Spleen (tissue), 11 donors: ENCODE measurements around the gene FETUB. TPM values are rescaled to one million over a fixed set of nuclear protein-coding genes. Genes with fewer than 3 reads are reported as not detected.

Experiments used
- DNase-seq: peaks from one replicate; pipeline ENCODE4 v3.0.0-alpha.2; 2020
- H3K27ac ChIP-seq, 8 donors: fragments of 200-600 bp; sonication (generic) in 7 of 8; 1 replicate in 4 of 8; 2 replicates in 4 of 8; pipeline versions ENCODE4 v1.5.0 to v1.8.0; 2016 to 2021; ENCODE audit warnings: inconsistent platforms in 4 of 8, mild to moderate bottlenecking in 4 of 8, moderate library complexity in 1 of 8
- H3K27me3 ChIP-seq, 7 donors: fragments of 200-600 bp; sonication (generic) in 6 of 7; replicated peaks in 1 of 7; 1 replicate in 4 of 7; 2 replicates in 3 of 7; pipeline versions ENCODE4 v1.5.0 to v1.8.0; 2016 to 2021; ENCODE audit warnings: inconsistent platforms in 3 of 7, mild to moderate bottlenecking in 1 of 7
- H3K36me3 ChIP-seq, 6 donors: fragments of 200-600 bp; sonication (generic) in 5 of 6; 1 replicate in 4 of 6; 2 replicates in 2 of 6; pipeline versions ENCODE4 v1.5.0 to v1.8.0; 2016 to 2021; ENCODE audit warnings: inconsistent platforms in 2 of 6
- H3K4me1 ChIP-seq, 6 donors: fragments of 200-600 bp; sonication (generic) in 5 of 6; 1 replicate in 3 of 6; 2 replicates in 3 of 6; pipeline versions ENCODE4 v1.5.0 to v1.8.0; 2016 to 2021; ENCODE audit warnings: inconsistent platforms in 3 of 6
- H3K4me3 ChIP-seq, 8 donors: fragments of 200-600 bp; sonication (generic) in 7 of 8; 1 replicate in 4 of 8; 2 replicates in 4 of 8; pipeline versions ENCODE4 v1.5.0 to v1.8.0; 2016 to 2021; ENCODE audit warnings: inconsistent platforms in 4 of 8, mild to moderate bottlenecking in 4 of 8, moderate library complexity in 2 of 8
- H3K9me3 ChIP-seq, 8 donors: fragments of 200-600 bp; sonication (generic) in 7 of 8; 1 replicate in 4 of 8; 2 replicates in 4 of 8; pipeline versions ENCODE4 v1.5.0 to v1.8.0; 2016 to 2021; ENCODE audit warnings: inconsistent platforms in 4 of 8
- POLR2A ChIP-seq, 3 donors: fragments of 450-650 bp; IDR thresholded peaks; one replicate each; pipeline ENCODE4 v1.5.1; 2017; ENCODE audit warnings: antibody characterized with exemption in 3 of 3, mild to moderate bottlenecking in 1 of 3
- POLR2AphosphoS5 ChIP-seq, 3 donors: sonication (generic); formaldehyde crosslinking; IDR thresholded peaks; one replicate each; pipeline ENCODE4 v1.5.1; 2017; ENCODE audit warnings: antibody characterized with exemption in 3 of 3
- WGBS, 5 donors: extraction: QIAGEN DNeasy Blood & Tissue Kit in 3 of 5; methylation state at CpG; one replicate each; pipeline versions ENCODE4 v1.1.5 to v1.1.7; 2013 to 2018; 5-methylcytosine and 5-hydroxymethylcytosine counted together
- intact Hi-C: fragments of 100-400 bp; cut with DNase I; formaldehyde crosslinking; loops from one replicate; pipeline ENCODE4 v1.15.0; 2023; ENCODE audit warnings: low total_unique reads
- polyA plus RNA-seq, 3 donors: library from polyadenylated mRNA; stranded (reverse); fragments of 200-250 nt; gene quantifications; one replicate each; pipeline ENCODE4 v1.2.1, GENCODE V29; 2013
- total RNA-seq, 7 donors: library from RNA; depleted of rRNA in 3 of 7; stranded (reverse); fragments of >200 nt in 3 of 7; fragmentation: NEBNext Ultra II Directional in 4 of 7; extraction: Animal tissue kit (Norgen Biotek cat#: 25700) in 4 of 7; gene quantifications; one replicate each; pipeline versions ENCODE4 v1.1.0 to v1.2.1, GENCODE V29; 2016 to 2021
- TF ChIP-seq, protein P1 (sequence below), 11 experiments: fragments of 200-600 bp in 7 of 11; fragments of 450-650 bp in 4 of 11; sonication (generic) in 4 of 11; IDR thresholded peaks in 8 of 11; conservative IDR thresholded peaks in 3 of 11; 1 replicate in 7 of 11; 2 replicates in 4 of 11; pipeline versions ENCODE4 v1.4.0 to v1.8.0; 2016 to 2021; ENCODE audit warnings: antibody characterized with exemption in 11 of 11, inconsistent platforms in 4 of 11, mild to moderate bottlenecking in 1 of 11
- donor health status: healthy with polysubstance abuse.
- donor health status: DM: no; HTN: no; CAD: no; lungs with moderate emphysema.
- donor health status: DM: no; HTN: no; CAD: no.
- donor health status: Bipolar disorder and iron deficiency.
- donor health status: healthy.
- donor health status: DM: no; HTN: no; CAD: no.
- donor health status: DM: yes; HTN: yes; CAD: no.

FETUB gene
- total and polyA plus RNA-seq, 10 donors, result not detected

DNA sequence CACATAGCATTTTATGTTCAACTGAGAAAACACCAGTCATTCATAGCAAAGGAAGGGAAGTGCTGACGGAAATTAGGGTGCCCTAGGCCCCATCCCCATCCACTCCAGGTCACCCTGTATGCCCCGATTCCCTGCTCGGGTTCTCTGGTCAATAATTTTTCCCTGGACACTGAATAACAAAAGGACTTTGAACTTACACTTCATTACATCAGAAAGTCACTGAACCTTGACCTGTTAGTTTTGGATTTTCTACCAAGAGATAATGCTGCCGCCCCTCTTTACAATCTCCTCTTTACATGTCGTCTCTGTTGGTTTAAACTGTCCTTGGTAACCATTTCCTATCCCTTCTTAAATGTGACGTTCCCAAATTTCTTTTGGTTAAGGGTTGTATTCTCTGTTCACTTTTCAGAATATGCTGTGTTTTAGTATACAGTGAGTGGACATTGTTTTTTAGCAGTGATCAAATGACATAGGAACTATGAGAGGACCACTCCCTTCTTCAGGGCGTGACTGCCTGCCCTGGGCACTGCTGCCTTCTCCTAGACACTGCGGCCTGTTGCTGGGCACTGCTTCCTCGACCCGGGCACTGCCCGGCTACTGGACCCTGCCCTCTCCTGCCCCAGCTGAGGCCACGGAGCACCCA lies 40.9 kb upstream of the FETUB start:
- Histone ChIP-seq H3K9me3 (no peaks in the 10 kb centered on the region), H3K36me3 (no peaks in the 10 kb centered on the region), H3K4me3 (no peak overlapping the region), H3K27me3 (no peaks in the 10 kb centered on the region), H3K27ac (no peak overlapping the region), H3K4me1 (no peaks in the 10 kb centered on the region)
- DNase-seq, result no peak
- WGBS, 5 donors, result 68 to 85% (median 81%) methylated on average over 12 of the region's 12 CpGs
- intact Hi-C loops, result no loop called here
- TF ChIP-seq, protein P1, sequence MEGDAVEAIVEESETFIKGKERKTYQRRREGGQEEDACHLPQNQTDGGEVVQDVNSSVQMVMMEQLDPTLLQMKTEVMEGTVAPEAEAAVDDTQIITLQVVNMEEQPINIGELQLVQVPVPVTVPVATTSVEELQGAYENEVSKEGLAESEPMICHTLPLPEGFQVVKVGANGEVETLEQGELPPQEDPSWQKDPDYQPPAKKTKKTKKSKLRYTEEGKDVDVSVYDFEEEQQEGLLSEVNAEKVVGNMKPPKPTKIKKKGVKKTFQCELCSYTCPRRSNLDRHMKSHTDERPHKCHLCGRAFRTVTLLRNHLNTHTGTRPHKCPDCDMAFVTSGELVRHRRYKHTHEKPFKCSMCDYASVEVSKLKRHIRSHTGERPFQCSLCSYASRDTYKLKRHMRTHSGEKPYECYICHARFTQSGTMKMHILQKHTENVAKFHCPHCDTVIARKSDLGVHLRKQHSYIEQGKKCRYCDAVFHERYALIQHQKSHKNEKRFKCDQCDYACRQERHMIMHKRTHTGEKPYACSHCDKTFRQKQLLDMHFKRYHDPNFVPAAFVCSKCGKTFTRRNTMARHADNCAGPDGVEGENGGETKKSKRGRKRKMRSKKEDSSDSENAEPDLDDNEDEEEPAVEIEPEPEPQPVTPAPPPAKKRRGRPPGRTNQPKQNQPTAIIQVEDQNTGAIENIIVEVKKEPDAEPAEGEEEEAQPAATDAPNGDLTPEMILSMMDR (IDR thresholded peaks at IDR 0.05 in 8 of 11, conservative IDR thresholded peaks at IDR 0.05 in 3 of 11), result no peak
- TF ChIP-seq POLR2AphosphoS5 (IDR thresholded peaks at IDR 0.05) (no peak), POLR2A (IDR thresholded peaks at IDR 0.05) (no peak)

DNA sequence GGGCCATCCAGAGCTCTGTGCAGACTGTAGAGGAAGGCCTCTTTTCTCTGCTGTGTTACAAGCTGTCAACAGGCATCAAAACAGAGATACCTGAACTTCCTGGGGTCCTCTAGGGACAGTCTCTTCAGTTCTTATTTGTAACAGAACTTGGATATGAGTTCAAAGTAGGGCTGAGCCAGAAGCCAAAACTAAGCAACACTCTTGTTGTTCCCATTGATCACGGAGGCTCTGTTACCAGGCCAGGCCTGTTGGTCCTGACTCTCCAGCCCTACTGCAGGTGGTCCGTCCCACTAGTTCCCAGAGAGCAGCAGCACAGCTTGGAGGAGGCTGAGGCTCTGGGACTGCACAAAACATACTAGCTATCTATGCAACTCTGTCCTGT lies 40.4 kb upstream of the FETUB start:
- no peak overlapping the region for H3K4me3 ChIP-seq
- no peaks in the 10 kb centered on the region for H3K27me3 ChIP-seq
- 89 to 96% (median 93%) methylated on average over 2 of the region's 2 CpGs for WGBS, 5 donors
- intact Hi-C loops, result no loop called here
- no peak for DNase-seq
- H3K4me1 ChIP-seq, result no peaks in the 10 kb centered on the region
- TF ChIP-seq POLR2AphosphoS5 (IDR thresholded peaks at IDR 0.05), result no peak
- TF ChIP-seq, protein P1 (IDR thresholded peaks at IDR 0.05 in 8 of 11, conservative IDR thresholded peaks at IDR 0.05 in 3 of 11), result no peak
- no peak for TF ChIP-seq POLR2A (IDR thresholded peaks at IDR 0.05)
- H3K9me3 ChIP-seq, result no peaks in the 10 kb centered on the region
- no peak overlapping the region for H3K27ac ChIP-seq
- no peaks in the 10 kb centered on the region for H3K36me3 ChIP-seq

DNA sequence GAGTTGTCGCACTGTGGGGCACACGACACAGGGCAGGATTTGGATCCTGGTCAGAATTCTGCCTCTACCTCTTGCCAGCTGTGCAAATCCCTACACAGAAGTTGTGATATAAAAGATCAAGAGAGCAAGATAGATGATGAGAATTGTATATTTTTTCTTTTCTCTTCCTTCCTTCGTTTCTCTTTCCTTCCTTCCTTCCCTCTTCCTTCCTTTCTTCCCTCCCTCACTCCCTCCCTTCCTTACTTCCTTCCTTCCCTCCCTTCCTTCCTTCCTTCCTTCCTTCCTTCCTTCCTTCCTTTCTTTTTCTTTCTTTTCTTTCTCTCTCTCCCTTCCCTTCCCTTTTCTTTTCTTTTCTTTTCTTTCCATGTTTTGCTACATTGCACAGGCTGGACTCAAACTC lies 39.3 kb upstream of the FETUB start:
- no peaks in the 10 kb centered on the region for H3K4me1 ChIP-seq

DNA sequence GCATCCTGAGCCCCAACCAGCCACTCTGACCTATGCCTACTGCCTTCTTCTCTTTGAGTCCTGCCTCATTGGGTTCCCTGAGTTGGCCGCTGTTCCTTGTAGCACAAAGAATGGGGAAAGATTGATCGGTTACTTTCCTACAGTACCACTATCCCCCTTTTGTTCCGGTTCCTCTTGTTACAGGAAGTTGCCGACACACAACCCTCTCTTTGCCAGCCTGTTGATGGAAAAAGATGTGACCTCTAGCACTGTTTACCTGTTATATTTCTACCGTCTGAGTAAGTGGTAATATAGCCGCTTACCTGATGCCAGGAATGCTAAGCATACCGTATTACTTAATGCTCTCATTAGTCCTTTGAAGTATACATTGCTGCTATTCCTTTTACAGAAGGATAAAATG lies 37.0 kb upstream of the FETUB start:
- H3K9me3 ChIP-seq, result no peaks in the 10 kb centered on the region
- no peaks in the 10 kb centered on the region for H3K4me1 ChIP-seq
- H3K4me3 ChIP-seq, result no peak overlapping the region
- intact Hi-C loops, result no loop called here
- H3K27me3 ChIP-seq, result no peaks in the 10 kb centered on the region
- H3K27ac ChIP-seq, result no peak overlapping the region
- no peak for TF ChIP-seq POLR2AphosphoS5 (IDR thresholded peaks at IDR 0.05)
- no peak for TF ChIP-seq POLR2A (IDR thresholded peaks at IDR 0.05)
- TF ChIP-seq, protein P1 (IDR thresholded peaks at IDR 0.05 in 8 of 11, conservative IDR thresholded peaks at IDR 0.05 in 3 of 11), result no peak
- DNase-seq, result no peak
- H3K36me3 ChIP-seq, result no peaks in the 10 kb centered on the region
- 73 to 81% (median 77%) methylated on average over 7 of the region's 7 CpGs for WGBS, 5 donors

More for the DNA sequence above, 39.3 kb upstream of the FETUB start:
- 57 to 75% (median 68%) methylated on average over 3 of the region's 3 CpGs for WGBS, 5 donors
- Histone ChIP-seq H3K4me3 (no peak overlapping the region), H3K9me3 (no peaks in the 10 kb centered on the region), H3K27ac (no peak overlapping the region), H3K36me3 (no peaks in the 10 kb centered on the region), H3K27me3 (no peaks in the 10 kb centered on the region)
- DNase-seq, result no peak
- TF ChIP-seq, protein P1 (IDR thresholded peaks at IDR 0.05 in 8 of 11, conservative IDR thresholded peaks at IDR 0.05 in 3 of 11), result no peak
- TF ChIP-seq POLR2A (IDR thresholded peaks at IDR 0.05) (no peak), POLR2AphosphoS5 (IDR thresholded peaks at IDR 0.05) (no peak)
- intact Hi-C loops, result no loop called here
